ENCODE results near the gene AXDND1.

DNA sequence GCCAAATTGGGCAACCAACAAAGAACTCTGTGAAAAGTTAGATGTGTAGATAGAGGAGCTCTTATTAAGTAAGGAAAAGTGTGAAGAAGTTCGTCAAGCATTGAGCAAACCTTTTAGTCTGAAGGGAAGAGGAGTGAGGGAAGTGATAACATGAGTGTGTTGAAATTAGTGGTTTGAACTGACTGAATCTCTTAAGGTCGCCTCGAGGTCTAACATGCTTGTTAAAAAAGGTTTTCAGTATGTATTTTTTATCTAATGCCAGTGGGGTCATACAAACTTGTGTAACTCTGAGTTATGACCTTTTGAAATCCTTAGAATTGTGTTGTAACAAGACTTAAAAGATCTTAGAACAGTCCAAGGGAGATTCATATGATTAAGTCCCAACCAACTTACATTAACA lies 38.1 kb upstream of the AXDND1 start:
- TF ChIP-seq, protein P1, sequence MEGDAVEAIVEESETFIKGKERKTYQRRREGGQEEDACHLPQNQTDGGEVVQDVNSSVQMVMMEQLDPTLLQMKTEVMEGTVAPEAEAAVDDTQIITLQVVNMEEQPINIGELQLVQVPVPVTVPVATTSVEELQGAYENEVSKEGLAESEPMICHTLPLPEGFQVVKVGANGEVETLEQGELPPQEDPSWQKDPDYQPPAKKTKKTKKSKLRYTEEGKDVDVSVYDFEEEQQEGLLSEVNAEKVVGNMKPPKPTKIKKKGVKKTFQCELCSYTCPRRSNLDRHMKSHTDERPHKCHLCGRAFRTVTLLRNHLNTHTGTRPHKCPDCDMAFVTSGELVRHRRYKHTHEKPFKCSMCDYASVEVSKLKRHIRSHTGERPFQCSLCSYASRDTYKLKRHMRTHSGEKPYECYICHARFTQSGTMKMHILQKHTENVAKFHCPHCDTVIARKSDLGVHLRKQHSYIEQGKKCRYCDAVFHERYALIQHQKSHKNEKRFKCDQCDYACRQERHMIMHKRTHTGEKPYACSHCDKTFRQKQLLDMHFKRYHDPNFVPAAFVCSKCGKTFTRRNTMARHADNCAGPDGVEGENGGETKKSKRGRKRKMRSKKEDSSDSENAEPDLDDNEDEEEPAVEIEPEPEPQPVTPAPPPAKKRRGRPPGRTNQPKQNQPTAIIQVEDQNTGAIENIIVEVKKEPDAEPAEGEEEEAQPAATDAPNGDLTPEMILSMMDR (IDR thresholded peaks at IDR 0.05; ENCODE audit: insufficient read depth, low read length) = no peak
- TF ChIP-seq REST (IDR thresholded peaks at IDR 0.05; ENCODE audit: insufficient replicate concordance, low read depth) (no peak), GABPA (IDR thresholded peaks at IDR 0.05; ENCODE audit: low read depth) (no peak), POLR2AphosphoS5 (IDR thresholded peaks at IDR 0.05; ENCODE audit: low read depth) (no peak)

Measured in HL-60 (cell line).